GM18951 (cell line): Measurements from ENCODE around the gene TLR8.

Experiments used
- POLR2A ChIP-seq: IDR thresholded peaks from 4 replicates; pipeline ENCODE4 v1.6.1; 2011; ENCODE audit warnings: mild to moderate bottlenecking; ENCODE audit not compliant: insufficient read length, insufficient read depth; ENCODE audit errors: extremely low read depth
- in situ Hi-C: fragments of 300-500 bp; cut with MboI; formaldehyde crosslinking; loops from one replicate; pipeline ENCODE4 v1.12.0; 2022; ENCODE audit warnings: low sequenced_read_pairs, mixed read lengths, inconsistent platforms; ENCODE audit not compliant: unreplicated experiment

Gene TLR8

DNA sequence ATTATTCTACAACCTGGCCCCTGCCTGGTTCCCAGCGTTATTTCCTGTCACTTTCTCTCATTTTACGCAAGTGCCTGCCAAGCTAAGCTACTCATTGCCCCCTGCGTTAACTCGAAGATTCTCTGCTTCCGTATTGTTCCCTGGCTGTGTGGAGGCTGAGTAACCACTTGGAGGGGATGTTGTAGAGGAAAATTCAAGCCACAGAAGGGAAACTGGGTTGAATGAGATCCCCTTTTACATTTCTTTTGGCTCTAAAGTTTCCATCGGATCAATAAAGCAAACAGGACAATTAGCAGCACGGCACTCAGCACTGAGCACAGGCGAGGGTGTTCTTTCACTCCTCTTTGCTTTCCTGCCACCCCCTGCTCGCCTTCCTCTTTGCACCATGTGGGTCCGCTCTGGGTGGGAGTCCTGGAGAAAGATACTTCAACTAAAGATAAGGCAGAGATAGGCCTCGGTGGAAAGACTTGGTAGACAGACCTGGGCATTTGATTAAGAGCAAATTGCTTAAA lies 64.3 kb downstream of the TLR8 start:
- no peak for TF ChIP-seq POLR2A
- in situ Hi-C loops = loop anchor here (25.0 kb wide), 1 partner anchor 292 kb away; no protein-coding TSS in a partner anchor

DNA sequence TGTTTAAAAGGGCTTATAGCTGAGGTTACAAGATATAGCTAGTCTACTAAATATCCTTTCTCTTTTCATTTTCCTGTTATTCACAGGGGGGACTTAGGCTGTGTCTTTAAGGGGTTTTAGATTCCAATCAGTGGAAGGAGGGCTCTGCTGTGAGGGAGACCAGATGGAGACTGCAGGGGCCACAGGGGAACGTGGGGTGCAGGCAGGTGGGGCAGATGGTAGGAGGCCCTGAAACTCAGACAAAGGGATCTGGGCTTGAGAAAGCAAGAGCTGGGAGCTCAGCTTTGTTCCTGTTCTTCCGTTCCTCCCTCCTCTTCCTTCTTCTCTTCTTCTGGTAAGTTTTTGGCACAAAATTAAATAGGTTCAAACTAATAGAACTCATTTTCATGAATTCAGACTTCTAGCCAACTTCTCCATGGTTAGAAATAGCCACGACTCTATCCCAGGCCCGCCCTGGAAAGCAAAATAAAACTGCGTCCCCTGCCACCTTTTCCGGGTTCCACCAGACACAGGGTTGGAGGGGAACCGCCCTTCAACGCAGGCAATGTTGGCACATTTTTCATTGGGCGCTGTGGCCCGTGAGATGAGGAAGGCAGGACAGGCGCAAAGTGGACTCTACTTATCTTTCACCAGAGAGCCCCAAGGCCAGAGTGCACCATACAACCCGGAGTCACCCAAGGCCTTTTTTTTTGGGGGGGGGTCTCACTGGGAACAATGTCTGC lies 65.0 kb downstream of the TLR8 start:
- in situ Hi-C loops = loop anchor here (25.0 kb wide), 1 partner anchor 291 kb away; no protein-coding TSS in a partner anchor
- no peak for TF ChIP-seq POLR2A

DNA sequence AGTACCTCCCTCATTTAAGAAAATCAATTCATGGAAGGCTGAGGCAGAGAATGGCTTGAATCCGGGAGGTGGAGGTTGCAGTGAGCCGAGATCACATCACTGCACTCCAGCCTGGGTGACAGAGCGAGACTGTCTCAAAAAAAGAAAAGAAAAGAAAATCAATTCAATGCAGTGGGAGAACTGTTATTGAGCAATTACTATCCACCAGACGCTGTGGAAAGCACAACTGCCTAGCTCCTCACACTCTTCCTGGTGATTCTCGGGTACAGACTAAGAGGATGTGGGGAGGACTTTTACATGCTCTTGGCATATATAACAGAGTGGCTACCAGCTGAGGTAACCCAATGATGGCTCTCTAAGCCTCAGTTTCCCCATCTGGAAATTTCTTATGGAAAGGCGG lies 65.8 kb downstream of the TLR8 start:
- in situ Hi-C loops = loop anchor here (25.0 kb wide), 1 partner anchor 290 kb away; no protein-coding TSS in a partner anchor
- no peak for TF ChIP-seq POLR2A
